Transverse colon (tissue), 4 donors: ENCODE measurements around the gene CYP11A1.

Experiments
- EP300 ChIP-seq: sonication (generic); formaldehyde crosslinking; IDR thresholded peaks from one replicate; pipeline ENCODE4 v1.6.1; 2017; ENCODE audit warnings: antibody characterized with exemption, low read depth
- POLR2A ChIP-seq: fragments of 450-650 bp; IDR thresholded peaks from one replicate; pipeline ENCODE4 v1.6.1; 2016; ENCODE audit warnings: antibody characterized with exemption, mild to moderate bottlenecking, moderate library complexity
- POLR2AphosphoS5 ChIP-seq, 3 donors: sonication (generic); formaldehyde crosslinking; IDR thresholded peaks; one replicate each; pipeline ENCODE4 v1.6.1; 2016; ENCODE audit warnings: antibody characterized with exemption in 3 of 3
- TF ChIP-seq, protein P1 (sequence below), 5 experiments: fragments of 200-600 bp in 3 of 5; fragments of 450-650 bp in 2 of 5; sonication (generic) in 3 of 5; IDR thresholded peaks; 1 replicate in 2 of 5; 2 replicates in 3 of 5; pipeline ENCODE4 v1.5.1; 2016 to 2017; ENCODE audit warnings: antibody characterized with exemption in 5 of 5, inconsistent platforms in 3 of 5, mild to moderate bottlenecking in 2 of 5, moderate library complexity in 1 of 5

DNA sequence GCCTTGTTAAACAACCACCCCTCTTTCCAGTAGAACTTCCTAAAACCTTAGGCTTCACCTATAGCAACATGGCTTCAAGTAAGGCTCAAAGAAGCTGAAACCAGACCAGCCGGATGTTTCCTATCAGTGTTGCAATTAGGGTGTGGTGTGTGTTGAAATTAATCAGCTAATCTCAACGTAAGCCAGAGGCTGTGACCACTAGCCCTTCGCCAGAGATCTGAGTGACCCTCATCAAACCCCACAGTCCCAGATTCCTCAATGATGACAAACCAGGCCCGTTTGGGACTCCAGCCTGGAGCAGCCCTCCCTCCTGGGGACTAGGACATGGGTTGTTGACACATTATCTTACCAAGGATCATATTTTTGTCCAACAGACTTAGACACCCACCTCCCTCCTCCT lies 27.3 kb downstream of the CYP11A1 start:
- TF ChIP-seq, protein P1, sequence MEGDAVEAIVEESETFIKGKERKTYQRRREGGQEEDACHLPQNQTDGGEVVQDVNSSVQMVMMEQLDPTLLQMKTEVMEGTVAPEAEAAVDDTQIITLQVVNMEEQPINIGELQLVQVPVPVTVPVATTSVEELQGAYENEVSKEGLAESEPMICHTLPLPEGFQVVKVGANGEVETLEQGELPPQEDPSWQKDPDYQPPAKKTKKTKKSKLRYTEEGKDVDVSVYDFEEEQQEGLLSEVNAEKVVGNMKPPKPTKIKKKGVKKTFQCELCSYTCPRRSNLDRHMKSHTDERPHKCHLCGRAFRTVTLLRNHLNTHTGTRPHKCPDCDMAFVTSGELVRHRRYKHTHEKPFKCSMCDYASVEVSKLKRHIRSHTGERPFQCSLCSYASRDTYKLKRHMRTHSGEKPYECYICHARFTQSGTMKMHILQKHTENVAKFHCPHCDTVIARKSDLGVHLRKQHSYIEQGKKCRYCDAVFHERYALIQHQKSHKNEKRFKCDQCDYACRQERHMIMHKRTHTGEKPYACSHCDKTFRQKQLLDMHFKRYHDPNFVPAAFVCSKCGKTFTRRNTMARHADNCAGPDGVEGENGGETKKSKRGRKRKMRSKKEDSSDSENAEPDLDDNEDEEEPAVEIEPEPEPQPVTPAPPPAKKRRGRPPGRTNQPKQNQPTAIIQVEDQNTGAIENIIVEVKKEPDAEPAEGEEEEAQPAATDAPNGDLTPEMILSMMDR (IDR thresholded peaks at IDR 0.05): no peak
- no peak for TF ChIP-seq EP300
- TF ChIP-seq POLR2AphosphoS5 (IDR thresholded peaks at IDR 0.05): no peak
- TF ChIP-seq POLR2A: no peak
